Stimulated activated CD8-positive, alpha-beta memory T cell treated with anti-CD3 and anti-CD28 coated beads, Interleukin-15, amount 100 ng/mL, for 4 hours (primary cell): ENCODE data around the gene SHC2.

Experiments
- DNase-seq, 2 donors: peaks; one replicate each; pipeline ENCODE4 v3.0.0-alpha.2; 2020; ENCODE audit warnings: low read depth in 2 of 2

Gene SHC2

GRCh38 chr19:460877-461720, at the start of gene SHC2:
Gene SHC2 (minus strand): TSS chr19:461033. CDS start chr19:460996, 37 bp downstream.
- DNase-seq, result no peak

- DNase-seq, result no peak
These were observed 47.6 kb upstream of the SHC2 start for GRCh38 chr19:508204-509150.

GRCh38 chr19:507286-508203, 46.7 kb upstream of the SHC2 start, which contains the start of gene TPGS1:
Gene TPGS1 (plus strand): TSS chr19:507497. CDS start chr19:507507, 10 bp downstream.
- peak; percentile 75 to 77 for DNase-seq

GRCh38 chr19:506404-507285, 45.8 kb upstream of the SHC2 start:
- DNase-seq, result peak; percentile 84 to 89

GRCh38 chr19:504616-505015, 43.8 kb upstream of the SHC2 start:
- DNase-seq, result no peak

GRCh38 chr19:501646-502045, 40.8 kb upstream of the SHC2 start:
- no peak for DNase-seq

GRCh38 chr19:498977-499623, 38.3 kb upstream of the SHC2 start:
- no peak for DNase-seq

- no peak for DNase-seq
These were observed 37.7 kb upstream of the SHC2 start for GRCh38 chr19:498511-498891.

GRCh38 chr19:497869-498510, 37.2 kb upstream of the SHC2 start:
- no peak for DNase-seq

- DNase-seq, result no peak
These were observed 36.6 kb upstream of the SHC2 start for GRCh38 chr19:497491-497868.

GRCh38 chr19:496986-497385, 36.2 kb upstream of the SHC2 start:
- DNase-seq, result no peak

GRCh38 chr19:496112-496665, 35.4 kb upstream of the SHC2 start, which contains the start of gene MADCAM1:
Gene MADCAM1 (plus strand): TSS chr19:496486. CDS start chr19:496500, 14 bp downstream.
- no peak for DNase-seq

GRCh38 chr19:495402-496111, 34.7 kb upstream of the SHC2 start:
- no peak for DNase-seq

GRCh38 chr19:495081-495401, 34.2 kb upstream of the SHC2 start:
- no peak for DNase-seq

GRCh38 chr19:494171-495080, 33.6 kb upstream of the SHC2 start:
- DNase-seq, result no peak

- no peak for DNase-seq
These were observed 32.7 kb upstream of the SHC2 start for GRCh38 chr19:493391-494170.

- no peak for DNase-seq
These were observed 31.3 kb upstream of the SHC2 start for GRCh38 chr19:492091-492531.
